ENCODE measurements around the gene PEPD.

PEPD gene

GRCh38 chr19:33472691-33473652 lies 48.6 kb downstream of the PEPD start:
- DNase-seq (ENCODE audit: low read depth): peak; percentile 78

- no peak for DNase-seq (ENCODE audit: low read depth)
Measured at GRCh38 chr19:33472226-33472625, 49.4 kb downstream of the PEPD start.

- DNase-seq (ENCODE audit: low read depth): no peak
Measured at GRCh38 chr19:33471111-33471996, 50.2 kb downstream of the PEPD start.

GRCh38 chr19:33470686-33471085 lies 50.9 kb downstream of the PEPD start:
- DNase-seq (ENCODE audit: low read depth): no peak

GRCh38 chr19:33470040-33470330 lies 51.6 kb downstream of the PEPD start:
- no peak for DNase-seq (ENCODE audit: low read depth)

- no peak for DNase-seq (ENCODE audit: low read depth)
Measured at GRCh38 chr19:33469171-33470039, 52.2 kb downstream of the PEPD start.

- no peak for DNase-seq (ENCODE audit: low read depth)
Measured at GRCh38 chr19:33468361-33469170, 53.0 kb downstream of the PEPD start.

GRCh38 chr19:33467851-33468250 lies 53.7 kb downstream of the PEPD start:
- DNase-seq (ENCODE audit: low read depth): no peak

- DNase-seq (ENCODE audit: low read depth): no peak
Measured at GRCh38 chr19:33465834-33466233, 55.8 kb downstream of the PEPD start.

GRCh38 chr19:33465371-33465770 lies 56.2 kb downstream of the PEPD start:
- no peak for DNase-seq (ENCODE audit: low read depth)

- no peak for DNase-seq (ENCODE audit: low read depth)
Measured at GRCh38 chr19:33464733-33465115, 56.9 kb downstream of the PEPD start.

GRCh38 chr19:33464010-33464732 lies 57.4 kb downstream of the PEPD start:
- no peak for DNase-seq (ENCODE audit: low read depth)

- no peak for DNase-seq (ENCODE audit: low read depth)
Measured at GRCh38 chr19:33463199-33463598, 58.4 kb downstream of the PEPD start.

- no peak for DNase-seq (ENCODE audit: low read depth)
Measured at GRCh38 chr19:33462112-33462791, 59.3 kb downstream of the PEPD start.

- DNase-seq (ENCODE audit: low read depth): no peak
Measured at GRCh38 chr19:33461256-33462111, 60.1 kb downstream of the PEPD start.

GRCh38 chr19:33460221-33460908 lies 61.2 kb downstream of the PEPD start:
- no peak for DNase-seq (ENCODE audit: low read depth)

- no peak for DNase-seq (ENCODE audit: low read depth)
Measured at GRCh38 chr19:33459222-33460090, 62.1 kb downstream of the PEPD start.

All from amniotic epithelial cell (primary cell).